ENCODE measurements around the gene DGUOK. TPM values are rescaled to one million over a fixed set of nuclear protein-coding genes. Genes with fewer than 3 reads are reported as not detected.

The DGUOK gene
- total RNA-seq, 2 donors from 2014 or later, result 61.1 to 85.2 TPM

GRCh38 chr2:73970850-73971471 lies 44.3 kb downstream of the DGUOK start:
- no peak overlapping the region for H3K27ac Mint-ChIP-seq
- H3K9me3 Mint-ChIP-seq, result no peaks in the 10 kb centered on the region
- no peaks in the 10 kb centered on the region for H3K36me3 Mint-ChIP-seq (ENCODE audit: low read depth)
- Histone ChIP-seq H3K4me1 (ENCODE audit: control insufficient read depth, insufficient read depth, low read length) (no peaks in the 10 kb centered on the region), H3K9ac (ENCODE audit: extremely low read depth, low read length, poor library complexity, severe bottlenecking) (no peak overlapping the region), H3K4me3 (ENCODE audit: low read length) (no peak overlapping the region), H3K27me3 (ENCODE audit: control insufficient read depth, insufficient read depth, low read length, poor library complexity, severe bottlenecking) (no peaks in the 10 kb centered on the region), H3K27ac (ENCODE audit: low read depth, low read length) (no peak overlapping the region), H3K9me3 (ENCODE audit: control insufficient read depth, low read length) (no peaks in the 10 kb centered on the region), H3K36me3 (ENCODE audit: control insufficient read depth, insufficient read depth, low read length) (no peaks in the 10 kb centered on the region)
- peak; percentile 62 for DNase-seq
- H3K27me3 Mint-ChIP-seq (ENCODE audit: insufficient read depth), result peaks cover 8% of the 10 kb centered on the region
- H3K4me3 Mint-ChIP-seq, result no peak overlapping the region
- H3K4me1 Mint-ChIP-seq, result peaks cover 13% of the 10 kb centered on the region
- no peak for TF ChIP-seq CTCF (conservative IDR thresholded peaks at IDR 0.05)
- 78 to 79% methylated on average over 3 to 7 of the region's 7 CpGs for WGBS, 2 experiments (ENCODE audit: insufficient coverage in 1 of 2, insufficient read length in 1 of 2)

GRCh38 chr2:73971722-73972121 lies 45.0 kb downstream of the DGUOK start:
- Mint-ChIP-seq H3K27ac (no peak overlapping the region), H3K4me3 (no peak overlapping the region), H3K4me1 (peaks cover 13% of the 10 kb centered on the region), H3K9me3 (no peaks in the 10 kb centered on the region), H3K36me3 (ENCODE audit: low read depth) (no peaks in the 10 kb centered on the region), H3K27me3 (ENCODE audit: insufficient read depth) (peaks cover 8% of the 10 kb centered on the region)
- no peak overlapping the region for H3K9ac ChIP-seq (ENCODE audit: extremely low read depth, low read length, poor library complexity, severe bottlenecking)
- H3K4me3 ChIP-seq (ENCODE audit: low read length), result no peak overlapping the region
- DNase-seq, result no peak
- H3K27ac ChIP-seq (ENCODE audit: low read depth, low read length), result no peak overlapping the region
- no peaks in the 10 kb centered on the region for H3K36me3 ChIP-seq (ENCODE audit: control insufficient read depth, insufficient read depth, low read length)
- 92 to 100% methylated on average over 2 to 3 of the region's 3 CpGs for WGBS, 2 experiments (ENCODE audit: insufficient coverage in 1 of 2, insufficient read length in 1 of 2)
- H3K27me3 ChIP-seq (ENCODE audit: control insufficient read depth, insufficient read depth, low read length, poor library complexity, severe bottlenecking), result no peaks in the 10 kb centered on the region
- no peaks in the 10 kb centered on the region for H3K9me3 ChIP-seq (ENCODE audit: control insufficient read depth, low read length)
- no peak for TF ChIP-seq CTCF (conservative IDR thresholded peaks at IDR 0.05)
- no peaks in the 10 kb centered on the region for H3K4me1 ChIP-seq (ENCODE audit: control insufficient read depth, insufficient read depth, low read length)

- no peak overlapping the region for H3K4me3 Mint-ChIP-seq
- no peaks in the 10 kb centered on the region for H3K36me3 ChIP-seq (ENCODE audit: control insufficient read depth, insufficient read depth, low read length)
- no peak for TF ChIP-seq CTCF (conservative IDR thresholded peaks at IDR 0.05)
- H3K9ac ChIP-seq (ENCODE audit: extremely low read depth, low read length, poor library complexity, severe bottlenecking), result no peak overlapping the region
- no peaks in the 10 kb centered on the region for H3K9me3 ChIP-seq (ENCODE audit: control insufficient read depth, low read length)
- H3K27ac Mint-ChIP-seq, result no peak overlapping the region
- peaks cover 13% of the 10 kb centered on the region for H3K4me1 Mint-ChIP-seq
- peaks cover 17% of the 10 kb centered on the region for H3K27me3 Mint-ChIP-seq (ENCODE audit: insufficient read depth)
- H3K27me3 ChIP-seq (ENCODE audit: control insufficient read depth, insufficient read depth, low read length, poor library complexity, severe bottlenecking), result no peaks in the 10 kb centered on the region
- no peak overlapping the region for H3K4me3 ChIP-seq (ENCODE audit: low read length)
- no peaks in the 10 kb centered on the region for H3K9me3 Mint-ChIP-seq
- DNase-seq, result no peak
- H3K27ac ChIP-seq (ENCODE audit: low read depth, low read length), result no peak overlapping the region
- H3K36me3 Mint-ChIP-seq (ENCODE audit: low read depth), result no peaks in the 10 kb centered on the region
- no peaks in the 10 kb centered on the region for H3K4me1 ChIP-seq (ENCODE audit: control insufficient read depth, insufficient read depth, low read length)
- WGBS, 2 experiments (ENCODE audit: insufficient coverage in 1 of 2, insufficient read length in 1 of 2), result 87 to 95% methylated on average over 3 of the region's 3 CpGs
These were observed 46.2 kb downstream of the DGUOK start for GRCh38 chr2:73972846-73973245.

Measured in endodermal cell (in vitro differentiated cells).